ENCODE measurements around the gene NOXA1.
"Not testable (repeated sequence)": the region's sequence is repeated elsewhere in the genome, so short reads cannot be mapped to it uniquely, and the experiment has no call there.

Gene NOXA1

GRCh38 chr9:137465000-137465719, 42.0 kb downstream of the NOXA1 start:
- no peak for DNase-seq (ENCODE audit: low read depth)

DNA sequence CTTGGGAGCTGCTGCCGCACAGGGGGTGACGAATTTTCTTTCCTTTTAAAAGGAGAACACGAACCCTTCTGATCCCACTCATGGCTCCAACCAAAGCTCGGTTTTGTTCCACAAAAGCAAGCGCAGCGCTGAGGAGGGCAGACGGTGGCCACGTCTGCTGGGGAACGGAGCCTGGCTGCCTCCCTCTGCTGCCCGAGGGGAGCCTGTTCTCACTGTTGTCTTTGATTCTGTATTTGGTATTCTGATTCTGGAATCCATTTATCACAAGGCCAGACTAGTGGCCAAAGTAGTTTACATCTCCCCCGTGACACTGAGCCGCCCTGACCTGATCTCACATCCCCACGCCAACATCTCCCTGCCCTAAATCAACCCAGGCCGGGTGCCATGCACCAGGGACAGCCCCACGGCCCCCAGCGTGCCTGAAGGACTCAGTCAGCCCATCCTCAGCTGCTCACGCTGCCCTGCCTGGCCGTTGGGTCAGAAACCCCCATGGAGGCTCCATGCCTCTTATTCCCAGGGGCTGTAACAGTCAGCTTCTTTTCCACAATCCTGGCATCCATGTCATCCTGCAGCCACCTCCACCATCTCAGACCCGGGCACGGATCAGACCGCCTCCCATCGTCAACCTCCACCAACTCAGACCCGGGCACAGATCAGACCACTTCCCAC, 42.7 kb downstream of the NOXA1 start:
- DNase-seq (ENCODE audit: low read depth): no peak

DNA sequence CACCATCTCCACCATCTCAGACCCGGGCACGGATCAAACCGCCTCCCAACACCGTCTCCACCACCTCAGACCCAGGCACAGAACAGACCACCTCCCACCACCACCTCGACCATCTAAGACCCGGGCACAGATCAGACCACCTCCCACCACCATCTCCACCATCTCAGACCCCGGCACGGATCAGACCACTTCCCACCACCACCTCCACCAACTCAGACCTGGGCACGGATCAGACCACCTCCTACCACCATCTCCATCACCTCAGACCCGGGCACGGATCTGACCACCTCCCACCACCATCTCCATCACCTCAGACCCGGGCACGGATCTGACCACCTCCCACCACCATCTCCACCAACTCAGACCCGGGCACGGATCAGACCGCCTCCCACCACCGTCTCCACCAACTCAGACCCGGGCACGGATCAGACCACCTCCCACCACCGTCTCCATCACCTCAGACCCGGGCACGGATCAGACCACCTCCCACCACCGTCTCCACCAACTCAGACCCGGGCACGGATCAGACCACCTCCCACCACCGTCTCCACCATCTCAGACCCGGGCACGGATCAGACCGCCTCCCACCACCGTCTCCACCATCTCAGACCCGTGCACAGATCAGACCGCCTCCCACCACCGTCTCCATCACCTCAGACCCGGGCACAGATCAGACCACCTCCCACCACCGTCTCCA, 43.3 kb downstream of the NOXA1 start:
- DNase-seq (ENCODE audit: low read depth): not testable (repeated sequence)

DNA sequence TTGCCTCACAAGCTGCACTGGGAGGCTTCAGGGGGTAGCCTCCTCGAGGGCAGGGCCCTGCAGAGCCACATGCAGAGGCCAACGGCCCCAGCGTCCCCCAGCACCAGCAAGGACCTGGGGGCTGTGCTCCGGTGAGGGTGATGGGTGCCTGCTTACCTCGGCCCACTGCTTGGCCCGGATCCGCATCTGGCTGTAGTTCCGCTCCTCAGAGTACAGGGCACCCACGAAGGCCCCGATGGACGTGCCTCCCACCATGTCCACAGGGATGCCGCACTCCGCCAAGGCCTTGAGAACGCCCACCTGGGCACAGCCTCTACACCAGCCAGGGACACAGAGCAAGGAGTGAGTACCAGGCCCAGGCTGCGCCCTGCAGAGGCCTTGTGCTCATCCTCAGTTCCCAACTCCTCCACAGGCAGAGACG, 44.0 kb downstream of the NOXA1 start:
- DNase-seq (ENCODE audit: low read depth): no peak

GRCh38 chr9:137467896-137468295, 44.7 kb downstream of the NOXA1 start:
- no peak for DNase-seq (ENCODE audit: low read depth)

DNA sequence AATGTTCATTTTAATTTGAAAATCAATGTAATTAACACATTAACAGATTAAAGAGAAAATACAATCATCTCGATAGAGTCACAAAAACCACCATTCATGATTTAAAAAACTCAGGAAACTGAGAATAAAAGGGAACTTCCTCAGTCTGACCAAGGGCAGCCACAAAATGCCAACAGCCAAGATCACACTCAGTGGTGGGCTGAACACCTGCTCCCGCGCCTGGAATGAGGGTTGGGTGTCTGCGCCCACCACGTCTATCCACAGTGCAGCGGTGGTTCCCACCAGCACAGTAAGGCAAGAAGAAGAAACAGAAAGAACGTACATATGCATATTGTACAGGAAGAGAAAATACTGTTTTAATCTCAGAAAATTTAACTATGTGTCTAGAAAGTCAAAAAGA, 47.6 kb downstream of the NOXA1 start:
- no peak for DNase-seq (ENCODE audit: low read depth)

DNA sequence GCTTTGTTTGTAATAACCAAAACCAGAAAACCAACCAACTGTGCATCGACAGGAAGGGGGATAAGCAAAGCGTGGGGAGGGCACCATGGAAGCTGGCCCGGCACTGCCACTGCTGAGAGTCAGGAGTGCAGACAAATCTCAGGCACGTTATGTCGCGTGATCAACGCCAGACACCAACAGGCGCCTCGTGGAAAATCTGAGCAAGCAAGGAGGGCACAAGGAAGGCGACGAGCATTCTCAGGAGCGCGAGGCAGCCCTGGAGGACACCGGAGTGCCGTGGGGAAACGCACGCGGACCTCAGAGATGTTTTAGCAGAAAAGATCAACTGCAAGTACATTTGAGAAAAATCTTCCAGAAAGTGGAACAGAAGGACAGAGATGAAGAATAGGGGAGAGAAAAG, 51.1 kb downstream of the NOXA1 start:
- no peak for DNase-seq (ENCODE audit: low read depth)

DNA sequence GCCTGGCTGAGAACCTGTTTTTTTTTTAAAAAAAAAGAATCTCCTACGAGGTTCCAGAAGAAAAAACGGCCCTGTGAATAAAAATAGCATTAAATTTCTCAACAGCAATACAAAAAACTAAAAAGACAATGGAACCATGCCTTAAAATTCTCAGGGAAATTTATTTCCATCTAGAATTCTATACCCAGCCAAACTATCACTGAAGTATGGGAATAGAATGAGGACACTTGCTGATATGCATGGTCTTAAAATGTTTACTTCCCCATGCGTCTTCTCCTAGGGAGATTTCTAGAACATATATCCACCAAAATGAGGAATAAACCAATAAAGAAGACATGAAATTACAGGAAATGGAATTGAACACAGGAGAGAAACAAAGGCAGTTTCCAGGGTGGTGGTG, 52.5 kb downstream of the NOXA1 start:
- DNase-seq (ENCODE audit: low read depth): no peak

GRCh38 chr9:137476856-137477255, 53.7 kb downstream of the NOXA1 start:
- no peak for DNase-seq (ENCODE audit: low read depth)

DNA sequence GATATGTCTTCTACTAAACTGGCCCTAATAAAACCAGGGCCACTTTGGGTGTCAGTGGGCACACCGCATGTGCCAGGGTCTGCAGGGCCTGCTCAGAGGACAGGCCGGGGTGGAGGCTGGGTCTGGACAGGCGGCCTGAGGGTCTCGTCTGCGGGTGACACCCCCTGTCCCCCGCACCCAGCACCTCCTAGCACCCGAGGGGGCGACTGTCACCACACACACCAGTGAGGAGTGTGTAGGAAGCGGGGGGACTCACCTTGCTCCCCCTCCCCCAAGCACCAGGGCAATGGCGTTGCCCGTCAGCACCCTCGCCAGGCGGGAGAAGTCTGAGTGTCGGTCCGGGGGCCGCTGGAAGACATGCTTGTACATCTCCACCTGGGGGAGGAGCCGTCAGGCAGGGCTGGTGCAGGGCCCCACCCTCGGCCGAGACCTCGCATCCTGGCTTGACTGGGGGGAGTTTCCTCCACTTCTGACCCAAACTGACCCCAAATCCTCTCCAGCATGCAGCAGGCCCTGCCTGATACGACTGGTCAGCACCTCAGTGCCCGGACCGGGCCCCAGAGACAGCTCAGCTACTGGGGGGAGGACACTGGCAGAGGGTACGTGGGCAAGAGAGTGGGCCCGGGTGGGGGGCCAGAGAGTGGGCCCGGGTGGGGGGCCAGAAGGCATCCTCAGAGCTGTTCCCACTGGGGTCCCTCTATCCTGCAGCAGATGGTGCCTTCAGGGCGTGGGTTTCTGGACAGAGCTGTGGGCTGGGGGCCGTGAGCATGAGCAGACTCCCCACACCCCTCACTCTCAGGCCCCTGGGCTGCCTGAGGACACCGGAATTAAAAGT, 54.8 kb downstream of the NOXA1 start:
- no peak for DNase-seq (ENCODE audit: low read depth)

GRCh38 chr9:137478613-137478961, 55.4 kb downstream of the NOXA1 start:
- DNase-seq (ENCODE audit: low read depth): no peak

DNA sequence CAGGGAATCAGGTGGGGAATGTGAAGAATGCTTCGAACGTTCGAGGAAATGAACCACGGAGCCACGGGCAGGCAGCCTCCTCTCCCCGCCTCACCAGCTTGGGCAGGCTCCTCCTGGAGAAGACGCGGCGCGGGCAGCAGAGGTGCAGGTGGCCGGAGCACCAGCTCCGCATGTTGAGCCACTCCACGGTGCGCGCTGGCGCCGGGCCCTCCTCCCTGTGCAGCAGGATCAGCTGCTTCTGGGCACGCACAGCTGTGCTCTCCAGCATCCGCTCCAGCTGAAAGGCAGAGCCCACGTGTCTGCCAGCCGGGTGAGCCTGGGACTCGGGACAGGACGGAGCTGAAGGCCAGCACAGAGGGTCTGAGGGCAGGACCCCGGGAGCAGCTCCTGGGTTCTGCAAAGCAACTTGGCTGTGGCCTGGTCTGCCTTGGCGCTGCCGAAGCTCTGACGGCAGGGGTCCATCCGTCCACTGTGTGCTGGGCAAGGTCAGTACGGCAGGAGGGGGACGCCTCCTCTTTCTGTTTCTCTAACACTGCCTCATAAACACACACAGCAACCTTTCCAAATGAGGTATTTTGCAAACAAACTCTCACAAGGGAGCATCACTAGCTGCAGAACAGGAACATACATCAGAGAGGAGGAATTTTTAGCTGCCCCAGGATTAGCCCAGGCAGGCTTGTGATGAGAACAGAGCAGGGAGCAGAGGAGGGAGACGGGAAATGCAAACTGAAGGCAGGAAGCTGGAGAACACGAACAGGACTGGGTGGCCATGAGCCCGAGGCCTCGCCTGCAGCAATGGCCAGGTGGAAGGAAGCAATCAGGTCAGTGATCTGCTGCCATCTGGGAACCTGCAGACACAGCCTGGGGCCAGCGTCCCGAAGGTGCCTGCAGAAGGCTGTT, 56.0 kb downstream of the NOXA1 start:
- DNase-seq (ENCODE audit: low read depth): no peak

DNA sequence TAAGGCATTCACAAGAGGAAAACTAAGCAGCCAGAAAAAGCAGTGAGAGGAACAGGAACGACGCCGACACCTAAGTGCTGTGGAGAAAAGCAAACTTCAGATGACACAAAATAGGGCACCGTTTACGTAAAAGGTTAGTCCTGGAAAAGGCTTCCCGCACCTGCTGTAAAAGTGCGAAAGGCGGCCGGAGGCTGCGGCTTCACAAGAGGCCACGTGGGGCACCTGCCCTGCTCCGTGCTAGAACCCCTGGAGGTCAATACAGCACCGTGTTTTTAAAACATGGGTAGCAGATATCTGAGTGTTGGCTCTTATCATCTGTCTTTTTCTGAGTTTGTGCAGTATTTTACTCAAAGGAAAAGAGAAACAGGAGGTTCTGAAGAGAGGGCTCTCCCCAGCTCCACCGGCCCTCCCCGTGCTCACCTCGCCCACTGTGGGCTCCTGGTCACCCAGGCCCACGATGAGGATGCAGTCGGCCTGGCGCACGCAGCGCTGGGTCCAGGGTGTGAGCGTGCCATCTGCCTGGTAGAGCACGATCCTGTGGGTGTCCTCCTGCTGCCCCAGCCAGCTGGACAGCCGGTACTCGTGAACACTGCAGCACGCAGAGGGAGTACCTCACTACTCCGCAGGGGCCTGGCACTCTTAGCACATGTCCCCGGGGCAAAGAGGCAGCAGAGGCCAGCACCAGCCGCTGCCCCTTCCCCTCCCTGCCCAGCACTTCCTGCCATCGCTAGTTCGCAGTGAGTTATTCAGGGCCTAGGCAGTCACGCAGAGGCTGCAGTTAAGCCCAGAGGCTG, 56.9 kb downstream of the NOXA1 start:
- no peak for DNase-seq (ENCODE audit: low read depth)

- DNase-seq (ENCODE audit: low read depth): no peak
These were observed 57.8 kb downstream of the NOXA1 start for GRCh38 chr9:137480686-137481683.

GRCh38 chr9:137482094-137482781, 59.0 kb downstream of the NOXA1 start:
- no peak for DNase-seq (ENCODE audit: low read depth)

Data from activated T-helper 9 cell treated with anti-CD3 and anti-CD28 coated beads, Interleukin-2, amount 50 U/mL, for 16 hours (primary cell).